Measurements from ENCODE around the gene PMM2. TPM values are rescaled to one million over a fixed set of nuclear protein-coding genes. Genes with fewer than 3 reads are reported as not detected.

PMM2 gene
- total and polyA plus RNA-seq, 2 donors (not counting 3 experiments of a cell fraction or from before 2014, with no cell fraction given): 29.0 to 61.3 TPM

- no peak for DNase-seq (ENCODE audit: low read depth, low spot score)
- intact Hi-C loops (cut with micrococcal nuclease) (no loop called here), dilution Hi-C loops (cut with MboI; ENCODE audit: extremely low pct_ligation_motif_present, low sequenced_read_pairs) (no loop called here)
- Histone ChIP-seq H3K27ac (ENCODE audit: insufficient read depth, low read depth, low read length) (no peak overlapping the region), H3K9ac (replicated peaks; ENCODE audit: extremely low read depth, insufficient read depth, low read length) (no peak overlapping the region), H3K4me2 (ENCODE audit: insufficient read depth, low read length) (no peak overlapping the region), H3K79me2 (ENCODE audit: control insufficient read depth, insufficient read depth, low read length) (peaks cover 26% of the 10 kb centered on the region), H3K9me3 (replicated peaks; ENCODE audit: control insufficient read depth, insufficient read depth, low read length) (no peaks in the 10 kb centered on the region), H4K20me1 (replicated peaks; ENCODE audit: control insufficient read depth, extremely low read depth, insufficient read depth, low read length) (peaks cover 2% of the 10 kb centered on the region), H3K36me3 (ENCODE audit: control insufficient read depth in 2 of 2, extremely low read depth in 1 of 2, insufficient read depth in 2 of 2, low read length in 2 of 2) (peaks cover 48 to 50% of the 10 kb centered on the region in 2 experiments), H2AFZ (ENCODE audit: low read depth, low read length) (no peak overlapping the region), H3K4me1 (ENCODE audit: control insufficient read depth, extremely low read depth, insufficient read depth, low read length) (no peaks in the 10 kb centered on the region), H3K27me3 (ENCODE audit: control insufficient read depth in 2 of 2, insufficient read depth in 2 of 2, low read length in 2 of 2) (no peaks in the 10 kb centered on the region), H3K9me1 (replicated peaks; ENCODE audit: control insufficient read depth, extremely low read depth, insufficient read depth, low read length) (no peaks in the 10 kb centered on the region), H3K4me3 (replicated peaks in 1 of 3; ENCODE audit: insufficient read depth in 1 of 3, low read depth in 1 of 3, low read length in 3 of 3) (no peak overlapping the region)
- no peak for FAIRE-seq
- no TSS peak for BruUV-seq (replicated peaks)
- CTCF ChIA-PET: no interaction called here
- POLR2A ChIA-PET: no interaction called here
- TF ChIP-seq CTCF (IDR thresholded peaks at IDR 0.05; ENCODE audit: extremely low read depth in 1 of 2, insufficient read depth in 1 of 2, low read depth in 1 of 2, low read length in 2 of 2) (no peak), MYC (IDR thresholded peaks at IDR 0.05; ENCODE audit: low read depth, low read length) (no peak), EZH2 (IDR thresholded peaks at IDR 0.05; ENCODE audit: borderline replicate concordance, low read depth, low read length, severe bottlenecking) (no peak), POLR2A (IDR thresholded peaks at IDR 0.05; ENCODE audit: low read depth, low read length) (no peak), JUN (IDR thresholded peaks at IDR 0.05; ENCODE audit: borderline replicate concordance, insufficient read depth, insufficient read length, low read depth) (no peak), POLR2AphosphoS5 (IDR thresholded peaks at IDR 0.05; ENCODE audit: insufficient read depth, low read depth, low read length) (no peak), GATA2 (IDR thresholded peaks at IDR 0.05; ENCODE audit: insufficient read depth, insufficient read length, low read depth, low read length) (no peak), FOS (IDR thresholded peaks at IDR 0.05; ENCODE audit: borderline replicate concordance, insufficient read depth, low read length) (no peak)
- TF ChIP-seq, protein P1, sequence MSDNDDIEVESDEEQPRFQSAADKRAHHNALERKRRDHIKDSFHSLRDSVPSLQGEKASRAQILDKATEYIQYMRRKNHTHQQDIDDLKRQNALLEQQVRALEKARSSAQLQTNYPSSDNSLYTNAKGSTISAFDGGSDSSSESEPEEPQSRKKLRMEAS (IDR thresholded peaks at IDR 0.05; ENCODE audit: insufficient read depth, insufficient read length): no peak
Measured at GRCh38 chr16:8808009-8808408, 10.4 kb downstream of the PMM2 start.
